Subcutaneous abdominal adipose tissue (tissue), 5 donors: ENCODE data around the gene FMO4.
"Not testable (repeated sequence)": the region's sequence is repeated elsewhere in the genome, so short reads cannot be mapped to it uniquely, and the experiment has no call there.

Source experiments
- H3K27ac ChIP-seq: one replicate; pipeline ENCODE4 v1.7.0; 2013; ENCODE audit warnings: low read depth, mild to moderate bottlenecking, inconsistent platforms, low read length, moderate library complexity
- H3K27me3 ChIP-seq, 5 donors: one replicate each; pipeline ENCODE4 v1.7.0; 2013; ENCODE audit warnings: low read length in 5 of 5, inconsistent platforms in 1 of 5; ENCODE audit not compliant: control insufficient read depth in 5 of 5, insufficient read depth in 4 of 5
- H3K36me3 ChIP-seq, 5 donors: one replicate each; pipeline ENCODE4 v1.7.0; 2013; ENCODE audit warnings: low read length in 5 of 5; ENCODE audit not compliant: control insufficient read depth in 5 of 5, insufficient read depth in 5 of 5
- H3K4me1 ChIP-seq, 5 donors: one replicate each; pipeline ENCODE4 v1.7.0; 2013; ENCODE audit warnings: low read length in 5 of 5, mild to moderate bottlenecking in 3 of 5, moderate library complexity in 1 of 5; ENCODE audit not compliant: control insufficient read depth in 5 of 5, insufficient read depth in 5 of 5
- H3K4me3 ChIP-seq, 5 donors: one replicate each; pipeline ENCODE4 v1.7.0; 2013; ENCODE audit warnings: low read length in 5 of 5, low read depth in 1 of 5
- H3K9ac ChIP-seq, 5 donors: one replicate each; pipeline ENCODE4 v1.7.0; 2013; ENCODE audit warnings: low read length in 5 of 5, mild to moderate bottlenecking in 4 of 5, moderate library complexity in 3 of 5
- H3K9me3 ChIP-seq, 5 donors: one replicate each; pipeline ENCODE4 v1.7.0; 2013; ENCODE audit warnings: low read length in 5 of 5; ENCODE audit not compliant: control insufficient read depth in 5 of 5
- donor health status: healthy.
- donor health status: healthy.
- donor health status: healthy.
- donor health status: healthy.
- donor health status: healthy.

The FMO4 gene

DNA sequence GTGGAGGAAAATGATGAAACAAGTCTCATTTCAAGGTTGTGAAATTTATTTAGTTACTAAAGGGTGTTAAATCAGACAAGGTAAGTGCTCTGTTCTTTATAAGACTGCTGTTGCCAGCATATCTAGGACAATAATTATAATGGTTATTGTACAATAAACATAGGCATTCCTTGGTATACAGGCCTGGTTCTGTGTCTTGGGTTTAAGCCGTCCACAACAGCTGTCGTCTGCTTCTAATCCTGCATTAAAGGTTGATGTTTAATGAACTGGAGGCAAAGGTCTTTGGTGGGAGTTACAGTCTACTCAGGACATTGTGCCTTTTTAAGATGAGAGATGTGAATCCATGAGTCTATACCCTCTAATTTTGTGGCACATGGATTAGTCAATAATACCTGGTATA is 23.4 kb upstream of the FMO4 start:
- Histone ChIP-seq H3K9me3 (no peaks in the 10 kb centered on the region), H3K36me3 (no peaks in the 10 kb centered on the region), H3K9ac (no peak overlapping the region), H3K4me3 (no peak overlapping the region), H3K4me1 (no peaks in the 10 kb centered on the region), H3K27me3 (no peaks in the 10 kb centered on the region), H3K27ac (no peak overlapping the region)

DNA sequence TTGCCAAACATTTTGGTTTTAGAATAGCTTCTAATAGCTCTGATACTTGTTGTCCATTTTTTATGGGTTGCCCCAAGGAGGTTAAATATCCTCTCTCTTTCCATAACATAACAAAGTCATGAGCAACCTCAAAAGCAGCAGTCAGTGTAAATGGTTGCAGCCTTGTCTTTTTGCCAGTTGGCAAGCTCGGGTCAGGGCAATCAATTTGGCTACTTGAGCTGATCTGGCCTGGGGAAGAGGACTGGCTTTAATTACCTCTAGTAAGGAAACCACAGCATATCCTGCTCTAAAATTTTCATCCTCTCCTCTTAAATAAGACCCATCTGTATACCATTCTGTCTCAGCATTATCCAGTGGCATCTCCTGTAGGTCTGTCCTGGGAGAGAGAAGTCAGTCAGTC is 21.2 kb upstream of the FMO4 start:
- peaks cover 0 to 4% (median 0%) of the 10 kb centered on the region in 5 donors for H3K27me3 ChIP-seq
- no peaks in the 10 kb centered on the region for H3K4me1 ChIP-seq
- no peak overlapping the region for H3K27ac ChIP-seq
- H3K9ac ChIP-seq: no peak overlapping the region
- no peak overlapping the region for H3K4me3 ChIP-seq
- H3K36me3 ChIP-seq: no peaks in the 10 kb centered on the region
- no peaks in the 10 kb centered on the region for H3K9me3 ChIP-seq

DNA sequence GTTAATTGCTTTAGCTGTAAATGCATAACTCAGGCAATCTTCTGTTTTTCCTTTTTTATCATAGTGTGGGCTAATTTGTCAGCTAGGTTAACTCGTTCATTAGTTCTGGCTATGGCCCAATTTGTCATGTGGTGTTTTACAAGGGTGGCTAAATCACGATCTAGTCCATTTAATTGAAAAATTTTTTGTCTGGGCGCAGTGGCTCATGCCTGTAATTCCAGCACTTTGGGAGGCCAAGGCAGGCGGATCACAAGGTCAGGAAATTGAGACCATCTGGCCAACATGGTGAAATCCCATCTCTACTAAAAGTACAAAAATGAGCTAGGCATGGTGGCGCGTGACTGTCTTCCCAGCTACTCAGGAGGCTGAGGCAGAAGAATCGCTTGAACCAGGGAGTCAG is 18.6 kb upstream of the FMO4 start:
- H3K4me3 ChIP-seq, H3K27ac ChIP-seq, H3K9ac ChIP-seq, H3K4me1 ChIP-seq, H3K9me3 ChIP-seq, H3K27me3 ChIP-seq, H3K36me3 ChIP-seq: not testable (repeated sequence)

DNA sequence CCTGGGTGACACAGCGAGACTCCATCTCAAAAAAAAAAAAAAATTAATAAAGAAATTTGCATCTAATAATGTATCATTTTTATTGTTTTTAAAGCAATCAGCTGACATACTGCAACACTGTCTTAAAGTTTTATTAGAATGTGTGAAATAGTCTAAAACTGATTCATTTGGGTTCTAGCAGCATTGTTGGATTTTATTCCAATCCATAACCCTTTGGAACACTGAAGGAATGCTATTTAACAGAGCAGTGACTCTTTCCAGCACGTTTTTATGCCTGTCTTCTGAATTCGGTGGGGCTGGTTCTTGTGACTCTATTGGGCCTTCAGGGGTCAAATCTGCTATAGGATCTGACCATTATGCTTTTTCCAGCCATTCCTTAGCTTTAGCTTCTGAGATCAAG is 18.2 kb upstream of the FMO4 start:
- Histone ChIP-seq H3K36me3 (no peaks in the 10 kb centered on the region), H3K4me1 (no peaks in the 10 kb centered on the region), H3K9ac (no peak overlapping the region), H3K27ac (no peak overlapping the region), H3K9me3 (peaks cover under 1 to 9% (median 7%) of the 10 kb centered on the region in 5 donors), H3K4me3 (no peak overlapping the region), H3K27me3 (peaks cover 0 to 4% (median 0%) of the 10 kb centered on the region in 5 donors)

DNA sequence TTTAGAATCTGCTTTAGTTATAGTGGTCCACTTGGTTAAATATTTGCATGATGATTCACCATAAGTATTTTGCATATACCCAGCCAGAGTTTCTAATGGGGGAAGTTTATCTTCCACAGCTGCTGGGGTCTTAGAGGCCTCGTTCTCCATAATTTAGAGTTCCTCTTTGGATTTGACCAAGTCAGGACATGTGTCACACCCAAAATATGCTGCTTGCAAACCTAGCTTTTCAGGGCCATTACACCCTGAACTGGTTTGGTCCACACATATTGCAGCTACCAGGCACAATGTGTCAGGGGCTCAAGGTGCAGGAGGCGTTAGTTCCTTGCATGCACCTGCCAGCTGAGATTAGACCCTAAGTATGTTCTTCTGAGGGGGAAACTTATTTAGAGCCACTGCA is 17.1 kb upstream of the FMO4 start:
- Histone ChIP-seq H3K4me3 (no peak overlapping the region), H3K9me3 (peaks cover 3 to 11% (median 7%) of the 10 kb centered on the region in 5 donors), H3K36me3 (no peaks in the 10 kb centered on the region), H3K27me3 (peaks cover 0 to 4% (median 0%) of the 10 kb centered on the region in 5 donors), H3K9ac (no peak overlapping the region), H3K27ac (no peak overlapping the region), H3K4me1 (no peaks in the 10 kb centered on the region)

DNA sequence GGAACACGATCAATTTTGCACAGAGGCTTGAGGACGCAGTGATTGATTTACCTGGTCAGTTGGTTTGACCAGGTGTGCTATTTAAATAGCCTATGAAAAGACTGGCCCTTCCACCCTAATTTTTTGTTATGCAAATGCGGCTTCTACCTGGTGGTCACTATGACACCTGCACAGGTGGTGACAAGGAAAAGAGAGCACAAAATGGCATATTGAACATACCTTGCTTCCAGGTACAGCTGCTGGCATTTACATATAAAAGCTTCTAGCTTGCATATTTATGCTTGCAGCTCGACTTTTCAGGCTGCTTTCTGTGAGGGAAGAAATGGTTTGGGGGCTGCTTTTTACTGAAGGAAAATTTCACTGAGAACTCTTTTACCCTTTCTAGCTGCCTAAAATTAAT is 15.3 kb upstream of the FMO4 start:
- Histone ChIP-seq H3K9ac (no peak overlapping the region), H3K27ac (no peak overlapping the region), H3K36me3 (no peaks in the 10 kb centered on the region), H3K27me3 (peaks cover 0 to 4% (median 0%) of the 10 kb centered on the region in 5 donors), H3K9me3 (peaks cover 3 to 11% (median 7%) of the 10 kb centered on the region in 5 donors), H3K4me3 (no peak overlapping the region), H3K4me1 (no peaks in the 10 kb centered on the region)

DNA sequence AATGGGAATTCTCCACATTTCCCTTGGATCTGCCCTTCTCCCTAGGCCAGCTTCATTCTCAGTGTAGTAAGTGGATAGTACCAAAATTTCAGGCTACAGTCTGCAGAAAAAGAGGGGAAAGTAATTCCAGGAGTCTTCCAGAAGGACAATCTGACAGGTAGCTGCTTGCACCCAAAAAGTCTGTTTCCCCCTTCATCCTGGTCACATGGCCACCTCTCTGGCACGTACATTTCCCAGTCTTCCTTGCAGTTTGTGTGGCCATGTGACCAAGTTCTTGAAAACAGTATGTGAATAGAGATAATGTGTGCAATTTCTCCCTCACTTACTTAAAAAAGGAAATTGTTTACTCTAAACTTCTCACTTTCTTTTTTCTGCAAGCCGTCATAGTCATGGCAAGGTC is 14.6 kb upstream of the FMO4 start:
- Histone ChIP-seq H3K4me3 (peak overlapping the region in 1 of 5 donors; percentile 8), H3K4me1 (no peaks in the 10 kb centered on the region), H3K9ac (no peak overlapping the region), H3K27me3 (peaks cover 0 to 4% (median 0%) of the 10 kb centered on the region in 5 donors), H3K9me3 (peaks cover 3 to 11% (median 7%) of the 10 kb centered on the region in 5 donors), H3K27ac (no peak overlapping the region), H3K36me3 (no peaks in the 10 kb centered on the region)

DNA sequence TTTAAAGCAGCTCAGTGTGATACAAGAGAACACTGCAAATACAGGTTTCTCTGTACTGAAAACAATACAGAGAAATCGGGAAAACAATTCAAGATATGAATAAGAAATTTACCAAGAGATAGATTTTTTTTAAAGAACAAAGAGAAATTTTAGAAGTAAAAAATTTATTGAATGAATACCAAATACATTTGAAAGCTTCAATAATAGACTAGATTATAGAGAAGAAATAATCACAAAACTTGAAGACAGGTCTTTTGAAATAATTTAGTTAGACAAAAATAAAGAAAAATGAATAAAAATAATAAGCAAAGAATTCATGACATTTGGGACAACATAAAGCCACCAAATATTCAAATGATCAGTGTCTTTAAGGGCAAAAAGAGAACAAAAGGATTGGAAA is 13.6 kb upstream of the FMO4 start:
- H3K9me3 ChIP-seq: peaks cover 3 to 14% (median 7%) of the 10 kb centered on the region in 5 donors
- H3K4me1 ChIP-seq: no peaks in the 10 kb centered on the region
- no peak overlapping the region for H3K27ac ChIP-seq
- no peaks in the 10 kb centered on the region for H3K36me3 ChIP-seq
- H3K9ac ChIP-seq: no peak overlapping the region
- H3K4me3 ChIP-seq: no peak overlapping the region
- peaks cover 0 to 4% (median 0%) of the 10 kb centered on the region in 5 donors for H3K27me3 ChIP-seq

DNA sequence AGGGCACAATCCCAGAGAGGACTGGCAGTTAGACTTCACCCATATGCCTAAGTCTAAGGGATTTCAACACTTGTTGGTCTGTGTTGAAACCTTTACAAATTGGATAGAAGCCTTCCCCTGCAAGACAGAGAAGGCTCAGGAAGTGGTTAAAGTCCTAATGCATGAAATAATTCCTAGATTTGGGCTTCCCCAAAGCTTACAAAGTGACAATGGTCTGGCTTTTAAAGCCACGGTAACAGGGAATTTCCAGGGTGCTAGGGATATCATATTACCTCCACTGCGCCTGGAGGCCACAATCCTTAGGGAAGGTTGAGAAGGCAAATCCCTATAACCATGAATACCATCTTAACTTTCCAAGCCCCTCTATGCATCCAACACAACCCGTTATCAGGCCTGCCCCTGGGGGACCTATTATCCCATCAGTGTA is 3.3 kb upstream of the FMO4 start:
- H3K4me1 ChIP-seq: peaks cover 0 to 18% (median 15%) of the 10 kb centered on the region in 5 donors
- H3K27me3 ChIP-seq: no peaks in the 10 kb centered on the region
- no peaks in the 10 kb centered on the region for H3K36me3 ChIP-seq
- H3K4me3 ChIP-seq: no peak overlapping the region
- H3K27ac ChIP-seq: no peak overlapping the region
- H3K9me3 ChIP-seq: no peaks in the 10 kb centered on the region
- no peak overlapping the region for H3K9ac ChIP-seq

DNA sequence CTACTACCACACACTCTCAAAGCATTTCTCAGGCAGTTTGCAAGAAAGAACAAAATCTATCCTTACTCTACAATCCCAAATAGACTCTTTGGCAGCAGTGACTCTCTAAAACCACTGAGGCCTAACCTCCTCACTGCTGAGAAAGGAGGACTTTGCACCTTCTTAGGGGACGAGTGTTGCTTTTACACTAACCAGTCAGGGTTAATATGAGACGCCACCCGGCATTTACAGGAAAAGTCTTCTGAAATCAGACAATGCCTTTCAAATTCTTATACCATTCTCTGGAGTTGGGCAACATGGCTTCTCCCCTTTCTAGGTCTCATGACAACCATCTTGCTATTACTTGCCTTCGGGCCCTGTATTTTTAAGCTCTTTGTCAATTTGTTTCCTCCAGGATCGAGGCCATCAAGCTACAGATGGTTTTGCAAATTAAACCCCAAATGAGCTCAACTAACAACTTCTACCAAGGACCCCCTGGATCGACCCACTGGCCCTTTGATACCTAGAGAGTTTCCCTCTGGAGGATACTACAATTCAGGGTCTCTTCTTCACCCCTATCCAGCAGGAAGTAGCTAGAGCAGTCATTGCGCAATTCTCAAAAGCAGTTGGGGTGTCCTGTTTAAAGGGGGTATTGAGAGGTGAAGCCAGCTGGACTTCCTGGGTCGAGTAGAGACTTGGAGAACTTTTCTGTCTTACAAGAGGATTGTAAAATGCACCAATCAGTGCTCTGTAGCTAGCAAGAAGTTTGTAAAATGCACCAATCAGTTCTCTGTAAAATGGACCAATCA is 2.0 kb upstream of the FMO4 start:
- Histone ChIP-seq H3K9ac (no peak overlapping the region), H3K27me3 (no peaks in the 10 kb centered on the region), H3K9me3 (no peaks in the 10 kb centered on the region), H3K4me3 (no peak overlapping the region), H3K4me1 (peaks cover 0 to 18% (median 15%) of the 10 kb centered on the region in 5 donors), H3K27ac (no peak overlapping the region), H3K36me3 (peaks cover 0 to 2% (median 0%) of the 10 kb centered on the region in 5 donors)
